Mesenchymal stem cell (in vitro differentiated cells and primary cell): ENCODE data around the gene SH3RF1.
A peak's percentile ranks its signal among the peaks of the same experiment; 100 is the strongest.
"Not testable (repeated sequence)": the region's sequence is repeated elsewhere in the genome, so short reads cannot be mapped to it uniquely, and the experiment has no call there.

ENCODE experiments used
- DNase-seq: peaks from one replicate; pipeline ENCODE4 v3.0.0-alpha.2; 2013
- H2AFZ ChIP-seq: one replicate; pipeline ENCODE4 v1.6.1; 2013; ENCODE audit warnings: low read depth, mild to moderate bottlenecking, control low read depth, inconsistent platforms, low read length, moderate library complexity
- H2AK5ac ChIP-seq: 2 replicates; pipeline ENCODE4 v1.6.1; 2013; ENCODE audit warnings: low read length, moderate library complexity, mild to moderate bottlenecking, inconsistent platforms; ENCODE audit not compliant: severe bottlenecking
- H2BK120ac ChIP-seq: one replicate; pipeline ENCODE4 v1.6.1; 2013; ENCODE audit warnings: low read depth, mild to moderate bottlenecking, inconsistent platforms, low read length, moderate library complexity
- H2BK12ac ChIP-seq, 2 experiments: one replicate each; pipeline ENCODE4 v1.6.1; 2013; ENCODE audit warnings: inconsistent platforms in 2 of 2, low read length in 2 of 2, mild to moderate bottlenecking in 2 of 2, moderate library complexity in 2 of 2, control low read depth in 1 of 2
- H2BK15ac ChIP-seq: one replicate; pipeline ENCODE4 v1.6.1; 2013; ENCODE audit warnings: mild to moderate bottlenecking, low read depth, inconsistent platforms; ENCODE audit not compliant: poor library complexity, severe bottlenecking
- H2BK5ac ChIP-seq: 2 replicates; pipeline ENCODE4 v1.6.1; 2013; ENCODE audit warnings: low read depth, mild to moderate bottlenecking, low read length, control low read depth, inconsistent platforms; ENCODE audit not compliant: poor library complexity, severe bottlenecking
- H3K14ac ChIP-seq, 2 experiments: one replicate each; pipeline ENCODE4 v1.6.1; 2013; ENCODE audit warnings: inconsistent platforms in 2 of 2, low read length in 2 of 2, control low read depth in 1 of 2, mild to moderate bottlenecking in 1 of 2, moderate library complexity in 1 of 2
- H3K18ac ChIP-seq, 2 experiments: one replicate each; pipeline ENCODE4 v1.6.1; 2013; ENCODE audit warnings: inconsistent platforms in 2 of 2, low read length in 2 of 2, control low read depth in 1 of 2, low read depth in 1 of 2, mild to moderate bottlenecking in 1 of 2
- H3K23ac ChIP-seq, 2 experiments: one replicate each; pipeline ENCODE4 v1.6.1; 2013; ENCODE audit warnings: inconsistent platforms in 2 of 2, low read length in 2 of 2, mild to moderate bottlenecking in 2 of 2, moderate library complexity in 2 of 2, control low read depth in 1 of 2
- H3K27ac ChIP-seq: 2 replicates; pipeline ENCODE4 v1.5.1; 2013; ENCODE audit warnings: mild to moderate bottlenecking, moderate library complexity, low read length, control low read depth, inconsistent platforms; ENCODE audit not compliant: poor library complexity, severe bottlenecking
- H3K27me3 ChIP-seq, 2 experiments: 2 replicates each; pipeline versions ENCODE4 v1.6.1 to v1.7.0; 2013; ENCODE audit warnings: low read length in 2 of 2, mild to moderate bottlenecking in 2 of 2, moderate library complexity in 2 of 2, control low read depth in 1 of 2, inconsistent platforms in 1 of 2; ENCODE audit not compliant: control insufficient read depth in 1 of 2, insufficient read depth in 1 of 2
- H3K36me3 ChIP-seq, 2 experiments: 2 replicates each; pipeline versions ENCODE4 v1.6.1 to v1.7.0; 2013; ENCODE audit warnings: low read length in 2 of 2, control low read depth in 1 of 2, inconsistent platforms in 1 of 2, low read depth in 1 of 2, mild to moderate bottlenecking in 1 of 2; ENCODE audit not compliant: insufficient read depth in 2 of 2, control insufficient read depth in 1 of 2
- H3K4ac ChIP-seq, 2 experiments: one replicate each; pipeline ENCODE4 v1.6.1; 2013; ENCODE audit warnings: inconsistent platforms in 2 of 2, low read length in 2 of 2, mild to moderate bottlenecking in 2 of 2, moderate library complexity in 2 of 2, control low read depth in 1 of 2, low read depth in 1 of 2
- H3K4me1 ChIP-seq: 2 replicates; pipeline ENCODE4 v1.6.1; 2013; ENCODE audit warnings: low read depth, low read length, control low read depth; ENCODE audit not compliant: control insufficient read depth, insufficient read depth
- H3K4me2 ChIP-seq: 2 replicates; pipeline ENCODE4 v1.6.1; 2013; ENCODE audit warnings: low read length, mild to moderate bottlenecking, inconsistent platforms; ENCODE audit not compliant: poor library complexity, severe bottlenecking
- H3K4me3 ChIP-seq, 2 experiments: 2 replicates each; pipeline versions ENCODE4 v1.5.1 to v1.7.0; 2013; ENCODE audit warnings: low read length in 2 of 2, mild to moderate bottlenecking in 2 of 2, control low read depth in 1 of 2, low read depth in 1 of 2; ENCODE audit not compliant: insufficient read depth in 1 of 2
- H3K79me1 ChIP-seq: replicated peaks from 2 replicates; pipeline ENCODE4 v1.6.1; 2013; ENCODE audit warnings: mild to moderate bottlenecking, control low read depth, low read length, inconsistent platforms; ENCODE audit not compliant: poor library complexity, severe bottlenecking
- H3K9ac ChIP-seq: 2 replicates; pipeline ENCODE4 v1.7.0; 2013; ENCODE audit warnings: mild to moderate bottlenecking, low read length, moderate library complexity
- H3K9me3 ChIP-seq: 2 replicates; pipeline ENCODE4 v1.7.0; 2013; ENCODE audit warnings: mild to moderate bottlenecking, low read length; ENCODE audit not compliant: control insufficient read depth
- H4K8ac ChIP-seq: one replicate; pipeline ENCODE4 v1.6.1; 2013; ENCODE audit warnings: inconsistent platforms, mild to moderate bottlenecking, low read length, moderate library complexity
- H4K91ac ChIP-seq: one replicate; pipeline ENCODE4 v1.6.1; 2013; ENCODE audit warnings: mild to moderate bottlenecking, low read length, inconsistent platforms
- WGBS: methylation state at CpG from one replicate; pipeline ENCODE4 v1.1.7; 2013; ENCODE audit warnings: mixed read lengths; 5-methylcytosine and 5-hydroxymethylcytosine counted together

The SH3RF1 gene

GRCh38 chr4:169203891-169204290, 66.9 kb downstream of the SH3RF1 start:
- H3K9me3 ChIP-seq: no peaks in the 10 kb centered on the region
- no peak overlapping the region for H3K4me2 ChIP-seq
- H2BK120ac ChIP-seq: no peak overlapping the region
- H2BK15ac ChIP-seq: no peak overlapping the region
- H2AFZ ChIP-seq: no peak overlapping the region
- no peak overlapping the region for H2BK12ac ChIP-seq
- H3K27ac ChIP-seq: no peak overlapping the region
- H3K9ac ChIP-seq: no peak overlapping the region
- H3K79me1 ChIP-seq: peaks cover 16% of the 10 kb centered on the region
- H3K4ac ChIP-seq: no peak overlapping the region
- H2AK5ac ChIP-seq: no peak overlapping the region
- no peak overlapping the region for H3K4me3 ChIP-seq
- H3K23ac ChIP-seq: no peak overlapping the region
- no peak for DNase-seq
- WGBS: 93% methylated on average over 5 of the region's 6 CpGs
- no peak overlapping the region for H4K8ac ChIP-seq
- no peak overlapping the region for H3K14ac ChIP-seq
- H3K36me3 ChIP-seq: peaks cover 0 to 5% of the 10 kb centered on the region in 2 experiments
- H3K27me3 ChIP-seq: no peaks in the 10 kb centered on the region
- H3K18ac ChIP-seq: no peak overlapping the region
- peaks cover 3% of the 10 kb centered on the region for H3K4me1 ChIP-seq
- no peak overlapping the region for H4K91ac ChIP-seq
- no peak overlapping the region for H2BK5ac ChIP-seq

DNA sequence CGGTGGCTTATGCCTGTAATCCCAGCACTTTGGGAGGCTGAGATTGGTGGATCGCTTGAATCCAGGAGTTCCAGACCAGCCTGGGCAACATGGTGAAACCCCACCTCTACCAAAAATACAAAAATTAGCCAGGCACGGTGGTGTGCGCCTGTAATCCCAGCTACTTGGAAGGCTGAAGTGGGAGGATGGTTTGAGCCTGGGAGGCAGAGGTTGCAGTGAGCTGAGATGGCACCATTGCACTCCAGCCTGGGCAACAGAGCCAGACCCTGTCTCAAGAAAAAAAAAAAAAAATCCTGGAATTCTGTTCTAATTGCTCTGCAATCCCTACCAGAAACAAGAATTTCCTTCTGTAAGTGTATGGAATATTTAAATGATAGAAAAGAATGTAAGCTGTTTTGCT, 67.5 kb downstream of the SH3RF1 start:
- H3K4ac ChIP-seq, H4K91ac ChIP-seq, H3K27ac ChIP-seq, H3K9me3 ChIP-seq, H2AK5ac ChIP-seq, H3K14ac ChIP-seq, H3K4me2 ChIP-seq, H3K27me3 ChIP-seq, H2AFZ ChIP-seq, H3K18ac ChIP-seq, H2BK15ac ChIP-seq, H3K4me1 ChIP-seq, H3K9ac ChIP-seq, H3K4me3 ChIP-seq, H2BK120ac ChIP-seq, H3K36me3 ChIP-seq, H4K8ac ChIP-seq, DNase-seq, H3K23ac ChIP-seq, H2BK12ac ChIP-seq, H2BK5ac ChIP-seq: not testable (repeated sequence)
- 90% methylated on average over 2 of the region's 4 CpGs for WGBS
- H3K79me1 ChIP-seq: peaks cover 15% of the 10 kb centered on the region

DNA sequence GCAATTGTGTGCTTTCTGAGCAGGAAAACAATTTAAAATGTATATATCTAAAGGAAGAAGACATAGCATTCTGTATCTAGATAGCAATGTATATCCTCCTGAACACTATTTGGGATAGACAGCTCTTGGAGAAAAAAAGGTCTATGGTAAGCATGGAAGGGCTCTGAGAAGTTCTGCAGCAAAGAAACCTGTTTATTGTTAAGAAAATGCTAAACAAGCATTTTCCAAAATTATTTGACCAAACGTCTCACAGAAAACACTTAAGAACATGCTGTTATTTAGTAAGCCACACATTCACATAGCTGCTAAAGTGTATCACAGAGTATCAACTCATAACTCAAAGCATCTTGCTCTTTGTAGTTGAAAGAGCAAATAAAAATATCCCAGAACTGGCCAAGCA, 67.9 kb downstream of the SH3RF1 start:
- H3K79me1 ChIP-seq: peaks cover 13% of the 10 kb centered on the region
- H3K4me2 ChIP-seq: no peak overlapping the region
- no peaks in the 10 kb centered on the region for H3K27me3 ChIP-seq
- no peak overlapping the region for H2AK5ac ChIP-seq
- H3K9me3 ChIP-seq: no peaks in the 10 kb centered on the region
- peak overlapping the region; percentile 43 for H3K27ac ChIP-seq
- no peak overlapping the region for H2BK15ac ChIP-seq
- no peak overlapping the region for H3K23ac ChIP-seq
- no peak overlapping the region for H2BK120ac ChIP-seq
- DNase-seq: no peak
- no peak overlapping the region for H3K18ac ChIP-seq
- peaks cover 0 to 7% of the 10 kb centered on the region in 2 experiments for H3K36me3 ChIP-seq
- no peak overlapping the region for H4K91ac ChIP-seq
- H3K4me1 ChIP-seq: peaks cover 3% of the 10 kb centered on the region
- no peak overlapping the region for H4K8ac ChIP-seq
- WGBS: 28% methylated on average over 1 of the region's 1 CpG
- no peak overlapping the region for H2AFZ ChIP-seq
- H3K4ac ChIP-seq: no peak overlapping the region
- no peak overlapping the region for H3K14ac ChIP-seq
- H3K9ac ChIP-seq: peak overlapping the region; percentile 87
- H2BK12ac ChIP-seq: no peak overlapping the region
- H3K4me3 ChIP-seq: no peak overlapping the region
- no peak overlapping the region for H2BK5ac ChIP-seq

DNA sequence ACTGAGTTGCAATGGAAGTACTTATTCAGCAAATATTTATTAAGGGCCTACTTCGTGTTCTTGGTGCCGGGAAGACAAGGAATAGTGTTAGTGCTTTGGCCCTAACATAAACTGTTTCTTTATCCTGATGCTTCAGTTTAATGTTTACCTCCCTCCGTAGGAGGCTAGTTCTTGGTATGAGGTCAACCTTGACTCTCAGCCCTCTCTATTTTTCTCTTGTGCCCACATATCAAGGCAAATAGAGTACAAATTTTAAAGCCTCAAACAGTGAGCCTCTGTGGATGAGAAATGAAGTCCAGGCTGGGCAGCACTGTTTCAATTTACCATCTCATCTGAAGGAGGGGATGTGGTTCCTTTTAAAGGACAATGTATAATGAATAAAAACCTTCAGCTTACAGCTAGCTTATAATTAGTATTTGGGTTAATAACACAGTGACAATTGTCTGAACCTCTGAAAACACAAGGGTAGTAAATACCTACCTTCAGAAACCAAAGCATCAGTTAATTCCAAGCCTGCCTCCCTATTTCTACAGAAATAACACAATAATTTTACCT, 68.5 kb downstream of the SH3RF1 start:
- peaks cover 0 to 7% of the 10 kb centered on the region in 2 experiments for H3K36me3 ChIP-seq
- H3K14ac ChIP-seq: no peak overlapping the region
- H3K9ac ChIP-seq: peak overlapping the region; percentile 87
- H2AK5ac ChIP-seq: no peak overlapping the region
- H3K4me1 ChIP-seq: peaks cover 1% of the 10 kb centered on the region
- no peak overlapping the region for H2BK5ac ChIP-seq
- H2BK120ac ChIP-seq: no peak overlapping the region
- no peak overlapping the region for H3K23ac ChIP-seq
- WGBS: 14% methylated on average over 1 of the region's 3 CpGs
- H2BK15ac ChIP-seq: no peak overlapping the region
- H3K4me3 ChIP-seq: no peak overlapping the region
- no peak overlapping the region for H3K4ac ChIP-seq
- peaks cover 9% of the 10 kb centered on the region for H3K79me1 ChIP-seq
- H4K91ac ChIP-seq: no peak overlapping the region
- H3K9me3 ChIP-seq: no peaks in the 10 kb centered on the region
- no peak overlapping the region for H3K18ac ChIP-seq
- H3K27me3 ChIP-seq: no peaks in the 10 kb centered on the region
- no peak overlapping the region for H3K4me2 ChIP-seq
- no peak overlapping the region for H2BK12ac ChIP-seq
- no peak overlapping the region for H4K8ac ChIP-seq
- peak overlapping the region; percentile 92 for H3K27ac ChIP-seq
- DNase-seq: no peak
- H2AFZ ChIP-seq: no peak overlapping the region
